ENCODE results near the gene INPP5D. TPM values are rescaled to one million over a fixed set of nuclear protein-coding genes. Genes with fewer than 3 reads are reported as not detected.

The INPP5D gene
- polyA plus RNA-seq, 1 of the 3 experiments (the other 2 are of a cell fraction), result 1.3 TPM

DNA sequence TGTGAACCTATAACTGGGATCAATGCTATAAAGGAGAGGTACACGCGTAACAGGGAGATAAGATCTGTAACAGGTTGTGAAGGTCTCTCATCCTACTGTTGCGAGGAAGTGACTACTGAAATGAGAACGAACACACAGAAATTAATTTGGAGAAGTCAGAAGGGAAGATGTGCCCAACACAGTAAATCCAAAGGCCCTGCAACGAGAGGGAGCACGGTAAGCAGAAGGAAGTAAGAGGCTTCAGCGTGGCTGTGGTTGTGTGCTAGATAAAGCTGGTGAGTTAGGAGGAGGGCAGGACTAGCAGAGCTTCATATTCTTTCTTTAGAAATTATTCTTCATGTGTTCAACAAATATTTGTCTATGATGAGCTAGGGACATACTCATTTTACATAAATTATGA lies 188.9 kb downstream of the INPP5D start (continued):
- TF ChIP-seq, protein P1, sequence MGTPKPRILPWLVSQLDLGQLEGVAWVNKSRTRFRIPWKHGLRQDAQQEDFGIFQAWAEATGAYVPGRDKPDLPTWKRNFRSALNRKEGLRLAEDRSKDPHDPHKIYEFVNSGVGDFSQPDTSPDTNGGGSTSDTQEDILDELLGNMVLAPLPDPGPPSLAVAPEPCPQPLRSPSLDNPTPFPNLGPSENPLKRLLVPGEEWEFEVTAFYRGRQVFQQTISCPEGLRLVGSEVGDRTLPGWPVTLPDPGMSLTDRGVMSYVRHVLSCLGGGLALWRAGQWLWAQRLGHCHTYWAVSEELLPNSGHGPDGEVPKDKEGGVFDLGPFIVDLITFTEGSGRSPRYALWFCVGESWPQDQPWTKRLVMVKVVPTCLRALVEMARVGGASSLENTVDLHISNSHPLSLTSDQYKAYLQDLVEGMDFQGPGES (IDR thresholded peaks at IDR 0.05; ENCODE audit: low read depth, low read length), result no peak
- TF ChIP-seq TCF12 (IDR thresholded peaks at IDR 0.05), result no peak

DNA sequence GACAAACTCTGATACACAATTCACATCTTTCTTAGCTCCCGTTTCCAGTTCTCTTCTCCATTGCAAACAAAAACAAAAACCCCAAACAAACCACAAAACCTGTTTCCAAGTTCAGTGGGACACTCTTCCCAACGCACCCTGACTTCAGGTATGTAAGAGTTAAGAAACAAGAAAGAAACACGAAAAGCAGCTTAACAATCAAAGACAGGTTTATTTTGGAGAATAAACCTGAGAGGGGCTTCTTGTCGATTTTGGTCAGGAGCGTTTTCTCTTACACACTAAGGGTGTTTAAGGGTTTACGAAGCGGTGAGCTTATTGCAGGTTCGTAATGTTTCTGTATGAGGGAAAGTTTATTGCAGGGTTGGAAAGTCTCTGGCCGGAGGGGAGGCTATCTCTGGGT lies 190.4 kb downstream of the INPP5D start:
- Histone ChIP-seq H3K9me3 (no peaks in the 10 kb centered on the region), H4K20me1 (ENCODE audit: insufficient read depth) (peaks cover 25% of the 10 kb centered on the region), H3K4me2 (no peak overlapping the region), H3K9me2 (no peaks in the 10 kb centered on the region), H3F3A (replicated peaks; ENCODE audit: insufficient read depth) (peaks cover 4% of the 10 kb centered on the region), H3K27ac (ENCODE audit: low read depth in 2 of 2, low read length in 1 of 2) (no peak overlapping the region), H3K4me1 (ENCODE audit: control insufficient read depth in 1 of 2, insufficient read depth in 2 of 2, low read depth in 1 of 2, low read length in 1 of 2) (peaks cover 6 to 12% of the 10 kb centered on the region in 2 experiments), H3K4me3 (ENCODE audit: low read depth in 2 of 2, low read length in 1 of 2) (no peak overlapping the region), H3K9ac (no peak overlapping the region), H3K27me3 (ENCODE audit: insufficient read depth) (no peaks in the 10 kb centered on the region), H2AFZ (ENCODE audit: low read depth) (peak overlapping the region; percentile 92), H3K79me2 (ENCODE audit: insufficient read depth) (peaks cover 39% of the 10 kb centered on the region), H3K36me3 (replicated peaks in 1 of 2; ENCODE audit: control insufficient read depth in 1 of 2, insufficient read depth in 2 of 2, low read length in 1 of 2) (peaks cover 5 to 8% of the 10 kb centered on the region in 2 experiments)
- DNase-seq, result no peak
- POLR2A ChIA-PET, result no interaction called here
- 89% methylated on average over 9 of the region's 9 CpGs for WGBS (ENCODE audit: low lambda C conversion rate)
- CTCF ChIA-PET, result interaction anchor here (0.7 to 3.0 kb wide), 30 partner anchors 9 to 656 kb away, joined by 3 to 19 read pairs (median 4); partner anchors contain the start of gene INPP5D
- TF ChIP-seq, protein P2, sequence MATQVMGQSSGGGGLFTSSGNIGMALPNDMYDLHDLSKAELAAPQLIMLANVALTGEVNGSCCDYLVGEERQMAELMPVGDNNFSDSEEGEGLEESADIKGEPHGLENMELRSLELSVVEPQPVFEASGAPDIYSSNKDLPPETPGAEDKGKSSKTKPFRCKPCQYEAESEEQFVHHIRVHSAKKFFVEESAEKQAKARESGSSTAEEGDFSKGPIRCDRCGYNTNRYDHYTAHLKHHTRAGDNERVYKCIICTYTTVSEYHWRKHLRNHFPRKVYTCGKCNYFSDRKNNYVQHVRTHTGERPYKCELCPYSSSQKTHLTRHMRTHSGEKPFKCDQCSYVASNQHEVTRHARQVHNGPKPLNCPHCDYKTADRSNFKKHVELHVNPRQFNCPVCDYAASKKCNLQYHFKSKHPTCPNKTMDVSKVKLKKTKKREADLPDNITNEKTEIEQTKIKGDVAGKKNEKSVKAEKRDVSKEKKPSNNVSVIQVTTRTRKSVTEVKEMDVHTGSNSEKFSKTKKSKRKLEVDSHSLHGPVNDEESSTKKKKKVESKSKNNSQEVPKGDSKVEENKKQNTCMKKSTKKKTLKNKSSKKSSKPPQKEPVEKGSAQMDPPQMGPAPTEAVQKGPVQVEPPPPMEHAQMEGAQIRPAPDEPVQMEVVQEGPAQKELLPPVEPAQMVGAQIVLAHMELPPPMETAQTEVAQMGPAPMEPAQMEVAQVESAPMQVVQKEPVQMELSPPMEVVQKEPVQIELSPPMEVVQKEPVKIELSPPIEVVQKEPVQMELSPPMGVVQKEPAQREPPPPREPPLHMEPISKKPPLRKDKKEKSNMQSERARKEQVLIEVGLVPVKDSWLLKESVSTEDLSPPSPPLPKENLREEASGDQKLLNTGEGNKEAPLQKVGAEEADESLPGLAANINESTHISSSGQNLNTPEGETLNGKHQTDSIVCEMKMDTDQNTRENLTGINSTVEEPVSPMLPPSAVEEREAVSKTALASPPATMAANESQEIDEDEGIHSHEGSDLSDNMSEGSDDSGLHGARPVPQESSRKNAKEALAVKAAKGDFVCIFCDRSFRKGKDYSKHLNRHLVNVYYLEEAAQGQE (IDR thresholded peaks at IDR 0.05; ENCODE audit: low read depth, low read length), result no peak
- TF ChIP-seq RCOR1 (IDR thresholded peaks at IDR 0.05; ENCODE audit: low read length) (no peak), NRF1 (IDR thresholded peaks at IDR 0.05; ENCODE audit: low read depth, low read length) (no peak), MAX (IDR thresholded peaks at IDR 0.05; ENCODE audit: low read depth) (no peak), MXI1 (IDR thresholded peaks at IDR 0.05; ENCODE audit: low read depth, low read length) (no peak), FOSL2 (IDR thresholded peaks at IDR 0.05; ENCODE audit: borderline replicate concordance, low read depth) (no peak), EP300 (IDR thresholded peaks at IDR 0.05; ENCODE audit: borderline replicate concordance in 1 of 2, low read depth in 1 of 2, low read length in 1 of 2) (no peak), EZH2phosphoT487 (IDR thresholded peaks at IDR 0.05; ENCODE audit: borderline replicate concordance, low read depth) (no peak), USF2 (IDR thresholded peaks at IDR 0.05; ENCODE audit: borderline replicate concordance, low read depth, low read length) (no peak), RFX5 (IDR thresholded peaks at IDR 0.05; ENCODE audit: low read length) (no peak)
